DND-41 (cell line): Measurements from ENCODE around the gene DCAF8.

Source experiments
- ATAC-seq: fragments of 200-7000 bp; cut with Tn5 transposase; 3 replicates; pipeline ENCODE4 v1.9.1; 2021; ENCODE audit warnings: low read depth; ENCODE audit not compliant: insufficient read depth
- DNase-seq: peaks from one replicate; pipeline ENCODE4 v3.0.0-alpha.2; 2020
- H2AFZ ChIP-seq: 2 replicates; pipeline ENCODE4 v1.6.0; 2012; ENCODE audit warnings: low read depth, low read length
- H3K27ac ChIP-seq: 2 replicates; pipeline ENCODE4 v1.5.1; 2012; ENCODE audit warnings: low read length, inconsistent platforms
- H3K27me3 ChIP-seq: fragments of 200-600 bp; sonication (generic); 2 replicates; pipeline ENCODE4 v1.6.0; 2012; ENCODE audit warnings: low read length, mild to moderate bottlenecking, inconsistent platforms; ENCODE audit not compliant: insufficient read depth, poor library complexity
- H3K36me3 ChIP-seq: 2 replicates; pipeline ENCODE4 v1.5.1; 2012; ENCODE audit warnings: low read length, inconsistent platforms; ENCODE audit not compliant: insufficient read depth
- H3K4me1 ChIP-seq: 2 replicates; pipeline ENCODE4 v1.5.1; 2012; ENCODE audit warnings: mild to moderate bottlenecking, low read length; ENCODE audit not compliant: insufficient read depth
- H3K4me2 ChIP-seq: 2 replicates; pipeline ENCODE4 v1.6.0; 2012; ENCODE audit warnings: mild to moderate bottlenecking, moderate library complexity, low read length, inconsistent platforms; ENCODE audit not compliant: insufficient read depth
- H3K4me3 ChIP-seq, 2 experiments: fragments of 200-600 bp in 1 of 2; shearing (Covaris generic) in 1 of 2; 2 replicates each; pipeline ENCODE4 v1.5.1; 2012 to 2016; ENCODE audit warnings: inconsistent platforms in 2 of 2, low read length in 2 of 2, mild to moderate bottlenecking in 2 of 2, low read depth in 1 of 2, moderate library complexity in 1 of 2
- H3K79me2 ChIP-seq: 2 replicates; pipeline ENCODE4 v1.6.0; 2012; ENCODE audit warnings: low read length, inconsistent platforms; ENCODE audit not compliant: insufficient read depth
- H3K9ac ChIP-seq: 2 replicates; pipeline ENCODE4 v1.6.0; 2012; ENCODE audit warnings: low read depth, mild to moderate bottlenecking, inconsistent platforms, low read length, moderate library complexity
- H3K9me3 ChIP-seq: 2 replicates; pipeline ENCODE4 v1.5.1; 2012; ENCODE audit warnings: low read length, moderate library complexity, mild to moderate bottlenecking, inconsistent platforms; ENCODE audit not compliant: insufficient read depth, severe bottlenecking
- H4K20me1 ChIP-seq: 2 replicates; pipeline ENCODE4 v1.6.0; 2012; ENCODE audit warnings: low read length; ENCODE audit not compliant: insufficient read depth
- CTCF ChIP-seq: IDR thresholded peaks from 2 replicates; pipeline ENCODE4 v1.5.1; 2012; ENCODE audit warnings: borderline replicate concordance, low read length, moderate library complexity, mild to moderate bottlenecking; ENCODE audit not compliant: poor library complexity, severe bottlenecking; ENCODE audit errors: extremely low read depth
- EZH2 ChIP-seq: IDR thresholded peaks from 3 replicates; pipeline ENCODE4 v1.6.1; 2012; ENCODE audit warnings: borderline replicate concordance, low read depth, mild to moderate bottlenecking, moderate library complexity, low read length, inconsistent platforms; ENCODE audit not compliant: severe bottlenecking

Gene DCAF8

DNA sequence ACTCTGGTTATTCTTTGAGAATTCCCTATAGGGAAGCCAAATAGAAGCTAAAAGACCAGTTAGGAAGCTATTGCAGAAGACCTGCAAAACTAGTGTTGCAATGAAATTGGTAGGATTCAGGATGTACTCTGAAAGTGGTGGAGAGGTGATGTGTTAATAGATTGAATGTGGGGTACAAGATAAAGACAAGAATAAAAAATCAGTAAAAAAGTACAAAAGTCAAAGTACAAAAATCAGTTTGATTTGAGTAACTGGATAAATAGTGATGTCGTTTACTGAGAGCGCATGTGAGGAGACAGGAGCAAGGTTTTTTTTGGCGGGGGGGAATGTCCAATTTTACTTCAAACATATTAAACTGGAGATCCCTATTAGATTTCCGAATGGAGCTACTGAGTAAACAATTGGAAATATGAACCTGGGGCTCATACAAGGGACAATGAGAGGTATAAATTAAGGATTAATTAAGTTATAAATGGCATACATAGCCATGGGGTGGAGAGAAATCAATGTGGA lies 2.5 kb upstream of the DCAF8 start:
- H3K27me3 ChIP-seq: no peaks in the 10 kb centered on the region
- no peak for DNase-seq
- TF ChIP-seq EZH2 (no peak), CTCF (no peak)
- H3K9ac ChIP-seq: no peak overlapping the region
- peaks cover under 1% of the 10 kb centered on the region; the same call in 1 of the 2 replicates for H3K36me3 ChIP-seq
- no peak overlapping the region for H3K4me2 ChIP-seq
- H3K4me1 ChIP-seq: peaks cover 25% of the 10 kb centered on the region
- no peak overlapping the region for H2AFZ ChIP-seq
- ATAC-seq: no peak
- H3K27ac ChIP-seq: no peak overlapping the region
- H3K4me3 ChIP-seq: no peak overlapping the region
- H4K20me1 ChIP-seq: no peaks in the 10 kb centered on the region; the same call in 1 of the 2 replicates
- peaks cover 24% of the 10 kb centered on the region for H3K79me2 ChIP-seq
- no peaks in the 10 kb centered on the region for H3K9me3 ChIP-seq

GRCh38 chr1:160261556-160261892 lies 825 bp downstream of the DCAF8 start:
- ATAC-seq: peak; percentile 31

GRCh38 chr1:160260406-160261382 lies 1.7 kb downstream of the DCAF8 start:
- peaks cover 24% of the 10 kb centered on the region for H3K36me3 ChIP-seq
- H3K9me3 ChIP-seq: no peaks in the 10 kb centered on the region
- H3K79me2 ChIP-seq: peaks cover 65% of the 10 kb centered on the region
- no peak overlapping the region for H2AFZ ChIP-seq
- no peak for DNase-seq
- TF ChIP-seq EZH2 (no peak), CTCF (no peak)
- H3K4me1 ChIP-seq: peaks cover 49% of the 10 kb centered on the region
- peaks cover 5% of the 10 kb centered on the region; the same call in 1 of the 2 replicates for H4K20me1 ChIP-seq
- H3K27me3 ChIP-seq: no peaks in the 10 kb centered on the region
- no peak for ATAC-seq
- peak overlapping the region; percentile 83 for H3K4me2 ChIP-seq
- peak overlapping the region; percentile 56 to 77; a peak in 3 of 4 replicates for H3K4me3 ChIP-seq
- H3K27ac ChIP-seq: peak overlapping the region; percentile 57
- H3K9ac ChIP-seq: peak overlapping the region; percentile 79

More at GRCh38 chr1:160261556-160261892, 825 bp downstream of the DCAF8 start:
- H3K4me2 ChIP-seq: peak overlapping the region; percentile 83
- H2AFZ ChIP-seq: peak overlapping the region; percentile 80
- peak overlapping the region; percentile 56 to 77; a peak in 3 of 4 replicates for H3K4me3 ChIP-seq
- H3K4me1 ChIP-seq: peaks cover 49% of the 10 kb centered on the region
- H3K27me3 ChIP-seq: no peaks in the 10 kb centered on the region
- H3K79me2 ChIP-seq: peaks cover 57% of the 10 kb centered on the region
- peak; percentile 41 for DNase-seq
- peak overlapping the region; percentile 94 for H3K27ac ChIP-seq
- no peaks in the 10 kb centered on the region for H3K9me3 ChIP-seq
- peaks cover 17% of the 10 kb centered on the region for H3K36me3 ChIP-seq
- peaks cover 2% of the 10 kb centered on the region; the same call in 1 of the 2 replicates for H4K20me1 ChIP-seq
- H3K9ac ChIP-seq: peak overlapping the region; percentile 79
- TF ChIP-seq CTCF (no peak), EZH2 (no peak)
